ENCODE results near the gene PERM1.
A peak's percentile ranks its signal among the peaks of the same experiment; 100 is the strongest.

The PERM1 gene

DNA sequence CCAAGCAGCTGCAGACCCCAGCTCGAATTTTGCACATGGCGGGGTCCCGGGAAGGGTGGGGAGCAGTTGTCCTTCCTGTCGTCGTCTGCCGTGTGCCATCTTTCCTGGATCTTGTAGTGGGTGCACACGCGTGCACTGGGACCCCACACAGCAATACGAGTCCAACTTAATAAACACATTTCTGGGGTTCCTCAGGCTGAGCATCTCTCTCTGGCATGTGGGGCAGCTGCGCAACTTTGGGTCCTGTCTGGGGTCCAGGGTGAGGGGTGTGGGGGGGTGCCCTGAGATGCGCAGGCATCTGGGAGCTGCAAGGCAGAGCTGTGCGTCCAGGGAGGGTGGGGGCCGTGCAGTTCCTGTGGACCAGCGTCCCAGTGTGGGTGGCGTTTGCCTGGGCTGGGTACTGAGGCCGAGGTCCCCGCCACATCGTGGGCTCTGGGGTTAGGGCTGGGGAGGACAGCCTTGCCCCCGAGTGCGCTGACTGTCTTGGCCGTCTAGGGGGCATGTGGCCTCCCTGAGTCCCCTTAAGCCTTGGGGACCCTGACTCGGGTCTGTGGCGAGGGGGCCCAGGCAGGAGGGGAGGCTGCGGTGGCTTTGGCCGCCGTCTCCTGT is 16.3 kb downstream of the PERM1 start:
- no peak for DNase-seq (ENCODE audit: low read depth)

DNA sequence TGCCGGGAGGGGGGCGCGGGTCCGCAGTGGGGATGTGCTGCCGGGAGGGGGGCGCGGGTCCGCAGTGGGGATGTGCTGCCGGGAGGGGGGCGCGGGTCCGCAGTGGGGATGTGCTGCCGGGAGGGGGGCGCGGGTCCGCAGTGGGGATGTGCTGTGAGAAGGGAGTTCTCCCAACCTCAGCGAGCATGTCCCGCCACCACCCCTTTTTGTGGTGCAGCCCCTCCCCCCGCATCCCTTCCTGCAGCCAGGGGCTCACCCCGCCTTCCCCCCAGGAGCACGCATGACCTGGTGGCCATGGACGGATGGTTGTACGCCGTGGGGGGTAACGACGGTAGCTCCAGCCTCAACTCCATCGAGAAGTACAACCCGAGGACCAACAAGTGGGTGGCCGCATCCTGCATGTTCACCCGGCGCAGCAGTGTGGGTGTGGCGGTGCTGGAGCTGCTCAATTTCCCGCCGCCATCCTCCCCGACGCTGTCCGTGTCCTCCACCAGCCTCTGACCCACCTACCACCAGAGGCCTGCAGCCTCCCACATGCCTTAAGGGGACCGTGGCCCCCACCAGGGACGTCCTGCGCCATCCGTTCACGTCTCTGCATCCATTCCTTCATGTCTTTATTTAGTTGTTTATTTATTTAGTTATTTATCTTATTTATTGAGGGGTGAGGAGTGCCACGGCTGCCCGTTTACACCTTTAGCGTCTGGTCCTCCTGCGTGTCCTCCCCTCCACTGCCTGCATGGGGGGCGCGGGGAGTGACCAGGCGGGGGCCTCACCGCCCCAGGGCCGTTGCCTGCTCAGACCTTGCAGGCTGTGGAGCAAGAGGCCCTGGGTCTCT is 17.0 kb downstream of the PERM1 start:
- no peak for DNase-seq (ENCODE audit: low read depth)

- no peak for DNase-seq (ENCODE audit: low read depth)
Observed at GRCh38 chr1:963746-964525, 18.0 kb downstream of the PERM1 start.

DNA sequence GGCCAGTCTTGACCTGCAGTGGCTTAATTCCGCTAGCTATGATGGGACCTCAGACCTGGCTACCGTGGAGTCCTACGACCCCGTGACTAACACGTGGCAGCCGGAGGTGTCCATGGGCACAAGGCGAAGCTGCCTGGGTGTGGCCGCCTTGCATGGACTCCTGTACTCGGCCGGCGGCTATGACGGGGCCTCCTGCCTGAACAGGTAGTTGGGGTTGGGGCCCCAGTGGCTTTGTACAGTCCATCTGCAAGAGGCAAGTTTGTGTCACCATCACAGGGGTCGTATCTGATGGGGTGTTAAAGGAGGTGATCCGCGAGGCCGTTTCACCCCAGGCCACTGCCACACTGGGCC is 18.6 kb downstream of the PERM1 start:
- no peak for DNase-seq (ENCODE audit: low read depth)

- DNase-seq (ENCODE audit: low read depth), result no peak
Observed at GRCh38 chr1:962381-963300, 19.3 kb downstream of the PERM1 start.

- no peak for DNase-seq (ENCODE audit: low read depth)
Observed at GRCh38 chr1:961132-961669, 20.7 kb downstream of the PERM1 start.

GRCh38 chr1:960363-961131 is 21.3 kb downstream of the PERM1 start, which contains the start of gene KLHL17:
Gene KLHL17, plus strand, starts transcription at chr1:960584. Its CDS starts 110 bp downstream, at chr1:960694.
- peak; percentile 72 for DNase-seq (ENCODE audit: low read depth)

DNA sequence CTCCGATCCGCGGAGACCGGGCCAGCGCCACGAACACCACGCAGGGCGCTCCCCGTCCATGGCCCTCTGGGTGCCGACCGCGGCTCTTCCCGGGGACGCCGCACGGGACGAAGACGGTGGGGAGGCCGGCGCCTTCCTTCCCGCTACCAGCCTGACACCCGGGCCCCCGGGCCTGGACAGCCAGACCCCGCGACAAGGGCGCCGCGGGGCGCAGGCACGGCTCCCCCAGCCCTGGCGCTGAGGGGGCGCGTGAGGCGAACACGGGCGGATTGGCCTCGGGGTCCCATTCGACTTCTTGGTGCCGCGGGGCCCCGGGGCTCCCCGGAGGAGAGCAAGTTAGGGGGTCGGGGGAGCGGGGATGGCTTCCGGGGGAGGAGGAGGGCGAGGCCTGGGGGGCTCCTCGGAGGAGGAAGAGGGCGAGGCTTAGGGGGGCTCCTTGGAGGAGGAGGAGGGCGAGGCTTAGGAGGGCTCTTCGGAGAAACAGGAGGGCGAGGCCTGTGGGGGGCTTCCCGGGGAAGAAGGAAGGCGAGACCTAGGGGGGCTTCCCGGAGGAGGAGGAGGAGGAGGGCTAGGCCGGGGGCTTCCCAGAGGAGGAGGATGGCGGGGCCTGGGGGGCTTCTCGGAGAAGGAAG is 22.0 kb downstream of the PERM1 start:
- DNase-seq (ENCODE audit: low read depth), result no peak

- peak; percentile 94 for DNase-seq (ENCODE audit: low read depth)
Observed at GRCh38 chr1:958823-959730, 22.8 kb downstream of the PERM1 start, which contains the start of gene NOC2L. Gene NOC2L, minus strand, starts transcription at chr1:959256. Its CDS starts 16 bp downstream, at chr1:959240.

GRCh38 chr1:956636-957035 is 25.3 kb downstream of the PERM1 start:
- no peak for DNase-seq (ENCODE audit: low read depth)

- DNase-seq (ENCODE audit: low read depth), result no peak
Observed at GRCh38 chr1:955474-955873, 26.4 kb downstream of the PERM1 start.

GRCh38 chr1:954927-955326 is 27.0 kb downstream of the PERM1 start:
- DNase-seq (ENCODE audit: low read depth), result no peak

- no peak for DNase-seq (ENCODE audit: low read depth)
Observed at GRCh38 chr1:953524-954320, 28.2 kb downstream of the PERM1 start.

DNA sequence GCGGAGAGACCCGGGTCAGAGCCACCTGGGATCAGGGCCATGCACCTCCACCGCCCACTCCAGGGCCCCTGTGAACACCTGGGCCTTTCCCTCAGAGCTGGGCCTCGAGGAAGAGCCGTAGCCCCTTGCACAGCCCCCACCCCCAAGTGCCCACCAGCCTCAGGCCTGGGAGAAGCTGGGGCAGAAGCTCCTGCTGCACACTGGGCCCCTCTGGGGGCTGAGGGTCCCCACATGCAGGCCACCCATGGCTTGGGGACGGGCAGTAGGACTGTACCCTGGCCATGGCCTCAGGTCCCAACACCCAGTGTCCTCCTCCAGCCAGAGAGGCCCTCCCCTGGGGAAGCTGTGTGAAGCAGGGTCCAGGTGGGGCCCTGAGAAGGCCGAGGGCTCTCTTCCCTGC is 29.3 kb downstream of the PERM1 start:
- no peak for DNase-seq (ENCODE audit: low read depth)

GRCh38 chr1:952201-952600 is 29.7 kb downstream of the PERM1 start:
- no peak for DNase-seq (ENCODE audit: low read depth)

- DNase-seq (ENCODE audit: low read depth), result no peak
Observed at GRCh38 chr1:951364-951763, 30.5 kb downstream of the PERM1 start.

GRCh38 chr1:950881-951280 is 31.0 kb downstream of the PERM1 start:
- DNase-seq (ENCODE audit: low read depth), result no peak

GRCh38 chr1:950268-950667 is 31.6 kb downstream of the PERM1 start:
- no peak for DNase-seq (ENCODE audit: low read depth)
